Iris pigment epithelial cell (primary cell): ENCODE data around the gene LARGE2.

Experiments used
- DNase-seq: peaks from one replicate; pipeline ENCODE4 v3.0.0-alpha.2; 2011; ENCODE audit warnings: low read depth

Gene LARGE2

DNA sequence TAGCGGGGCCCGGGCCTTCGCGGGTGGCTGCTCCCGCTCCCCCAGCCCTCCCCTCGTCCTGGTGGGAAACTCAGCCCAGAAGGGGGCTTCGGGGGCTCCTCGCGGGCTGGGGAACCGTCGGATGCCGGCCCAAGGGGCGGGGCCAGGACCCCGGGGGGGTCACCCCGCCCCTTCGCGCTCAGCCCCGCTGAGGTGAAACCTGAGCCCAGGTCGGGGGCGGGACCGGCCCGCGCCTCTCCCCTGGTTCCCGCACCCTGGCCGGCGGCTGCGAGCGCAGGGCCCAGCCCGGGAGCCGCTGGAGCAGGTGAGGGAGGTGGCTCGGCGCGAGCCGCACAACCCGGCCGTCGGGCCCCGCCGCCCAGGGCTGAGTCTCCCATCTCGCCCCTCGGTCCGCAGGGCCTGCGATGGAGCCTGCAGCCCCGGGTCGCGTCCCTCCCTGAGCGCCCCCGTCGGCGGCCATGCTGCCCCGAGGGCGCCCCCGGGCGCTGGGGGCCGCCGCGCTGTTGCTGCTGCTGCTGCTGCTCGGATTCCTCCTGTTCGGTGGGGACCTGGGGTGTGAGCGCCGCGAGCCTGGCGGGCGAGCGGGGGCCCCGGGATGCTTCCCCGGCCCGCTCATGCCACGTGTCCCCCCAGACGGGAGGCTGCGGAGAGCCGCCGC lies at the start of gene LARGE2:
LARGE2 (plus strand) TSS at position 232 of the 658 bp plus-strand sequence; CDS start at position 459, 227 bp downstream.
- no peak for DNase-seq

DNA sequence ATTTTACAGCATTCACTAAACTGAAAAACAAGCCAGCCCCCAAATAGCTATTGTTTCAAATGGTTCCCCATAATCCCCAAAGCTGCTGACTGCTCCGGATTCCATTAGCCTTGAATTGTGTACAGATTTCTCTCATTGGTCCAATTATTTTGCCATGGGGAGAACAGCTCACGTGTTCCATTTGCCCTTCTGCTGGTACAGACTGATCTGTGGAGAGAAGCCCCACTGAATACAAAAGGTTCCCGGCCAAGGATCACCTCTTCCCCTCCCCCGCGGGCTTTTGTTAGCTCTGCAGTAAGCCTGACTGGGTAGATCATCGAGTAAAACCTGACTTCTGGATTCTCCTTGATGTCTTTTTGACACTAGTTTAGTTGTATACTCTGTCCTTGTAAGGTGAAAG lies 46.1 kb upstream of the LARGE2 start:
- DNase-seq, result no peak

DNA sequence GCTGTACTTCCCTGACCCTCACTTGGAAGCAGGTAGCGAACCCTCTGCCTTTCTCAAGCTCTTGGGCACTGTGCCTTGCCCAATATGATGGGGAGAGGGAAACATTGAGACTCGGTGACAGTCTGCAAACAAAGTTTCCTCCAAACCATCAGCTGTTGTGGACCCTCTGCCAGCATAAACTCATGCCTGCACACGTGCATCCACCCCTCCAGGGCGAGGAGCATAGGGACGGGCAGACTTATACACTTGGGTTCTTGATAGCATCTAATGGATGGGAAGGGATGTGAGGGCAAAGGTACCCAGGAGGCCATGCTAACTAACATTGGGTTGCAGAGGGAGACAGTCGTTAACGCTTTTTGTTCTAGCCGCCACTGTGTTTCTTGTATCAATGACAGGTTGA lies 45.2 kb upstream of the LARGE2 start:
- DNase-seq, result no peak

DNA sequence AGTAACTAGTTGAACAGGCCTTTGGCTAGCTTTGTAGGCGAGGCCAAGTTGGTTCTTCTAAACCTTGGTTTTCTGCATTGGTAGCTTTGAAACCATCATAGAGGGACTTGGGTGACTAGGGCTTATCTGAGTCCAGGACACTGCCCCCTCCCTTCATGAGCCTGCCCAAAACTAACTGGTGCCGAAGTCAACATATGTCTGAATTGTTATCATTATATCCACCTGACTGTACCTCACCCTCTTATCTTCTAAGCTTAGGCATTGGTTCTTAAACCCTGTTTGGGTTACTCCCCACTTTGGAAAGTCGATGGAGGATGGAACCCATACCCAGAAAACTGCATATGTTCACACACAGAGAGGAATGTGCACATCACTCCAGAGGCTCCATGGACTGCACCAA lies 44.6 kb upstream of the LARGE2 start:
- no peak for DNase-seq

DNA sequence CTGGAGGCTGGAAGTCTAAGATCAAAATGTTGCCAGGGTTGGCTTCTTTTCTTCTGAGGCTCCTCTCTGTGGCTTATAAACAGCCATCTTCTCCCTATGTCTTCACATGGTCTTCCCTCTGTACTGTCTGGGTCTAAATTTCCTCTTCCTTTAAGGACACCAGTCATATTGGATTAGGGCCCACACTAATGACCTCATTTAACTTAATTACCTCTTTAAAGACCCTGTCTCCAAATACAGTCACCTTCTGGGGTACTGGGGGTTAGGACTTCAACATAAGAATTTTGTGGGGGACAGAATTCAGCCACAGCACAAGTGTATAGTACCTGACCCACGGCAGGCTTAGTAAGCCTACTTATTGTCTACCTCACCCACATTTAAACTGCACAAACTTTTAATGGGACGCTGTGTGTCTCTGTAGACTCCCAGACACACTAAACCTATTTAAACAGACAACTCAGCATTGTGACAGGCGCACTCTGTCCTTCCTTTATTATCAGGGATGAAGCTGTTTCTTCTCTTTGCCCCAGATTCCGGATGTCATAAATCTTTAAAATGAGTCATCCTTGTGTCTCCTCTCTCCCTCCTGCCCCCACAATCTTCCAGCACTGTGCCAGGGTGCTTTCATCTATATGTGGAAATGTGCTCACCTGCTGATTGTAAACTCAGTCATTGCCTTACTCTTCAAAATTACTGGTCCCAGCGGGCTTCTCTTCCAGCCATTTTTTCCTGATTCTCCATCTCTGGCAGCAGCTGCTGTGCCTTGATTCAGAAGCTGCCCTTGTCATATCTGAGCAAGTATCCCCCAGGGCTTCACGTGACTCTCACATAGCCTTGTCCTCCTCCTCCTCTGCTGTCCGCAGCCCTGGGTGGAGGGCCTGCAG lies 42.4 kb upstream of the LARGE2 start:
- DNase-seq, result peak; percentile 27

DNA sequence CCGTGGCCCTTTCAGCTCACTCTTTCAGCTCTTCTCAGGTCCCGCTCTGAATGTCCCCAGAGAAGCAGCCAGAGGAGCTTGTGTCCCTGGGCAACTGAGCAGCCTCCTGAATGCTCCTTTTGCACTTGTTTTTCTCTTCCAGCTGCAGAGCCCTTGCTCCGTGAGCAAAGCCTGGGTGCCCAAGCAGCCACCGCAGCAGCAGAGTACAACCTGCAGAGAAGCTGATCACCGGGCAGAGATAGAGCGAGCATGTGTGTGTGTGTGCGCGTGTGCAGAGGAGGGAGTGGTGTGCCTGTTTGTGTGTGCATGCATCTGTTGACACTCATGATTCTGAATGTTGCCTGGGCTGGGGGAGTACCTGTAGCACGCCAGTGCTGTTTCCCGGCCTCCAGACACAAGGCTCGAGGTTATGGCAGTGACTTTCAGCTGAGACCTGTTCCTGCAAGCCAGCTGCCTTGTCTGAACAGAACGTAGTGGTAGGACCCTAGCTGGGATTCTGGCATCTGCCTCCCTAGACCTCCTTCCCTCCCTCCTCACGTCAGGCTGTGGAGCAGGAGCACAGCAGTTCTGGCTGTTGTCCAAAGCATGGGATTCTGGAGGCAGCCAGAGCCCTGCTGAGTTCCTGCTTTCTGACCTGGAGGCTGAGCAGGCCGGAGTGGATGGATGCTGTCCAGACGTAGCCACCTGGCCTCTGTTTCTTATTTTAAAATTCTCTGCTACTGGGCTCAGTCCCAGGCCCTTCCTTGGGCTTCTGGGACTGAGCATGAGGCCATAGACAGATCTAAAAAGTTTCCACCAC lies 41.5 kb upstream of the LARGE2 start:
- DNase-seq, result no peak

DNA sequence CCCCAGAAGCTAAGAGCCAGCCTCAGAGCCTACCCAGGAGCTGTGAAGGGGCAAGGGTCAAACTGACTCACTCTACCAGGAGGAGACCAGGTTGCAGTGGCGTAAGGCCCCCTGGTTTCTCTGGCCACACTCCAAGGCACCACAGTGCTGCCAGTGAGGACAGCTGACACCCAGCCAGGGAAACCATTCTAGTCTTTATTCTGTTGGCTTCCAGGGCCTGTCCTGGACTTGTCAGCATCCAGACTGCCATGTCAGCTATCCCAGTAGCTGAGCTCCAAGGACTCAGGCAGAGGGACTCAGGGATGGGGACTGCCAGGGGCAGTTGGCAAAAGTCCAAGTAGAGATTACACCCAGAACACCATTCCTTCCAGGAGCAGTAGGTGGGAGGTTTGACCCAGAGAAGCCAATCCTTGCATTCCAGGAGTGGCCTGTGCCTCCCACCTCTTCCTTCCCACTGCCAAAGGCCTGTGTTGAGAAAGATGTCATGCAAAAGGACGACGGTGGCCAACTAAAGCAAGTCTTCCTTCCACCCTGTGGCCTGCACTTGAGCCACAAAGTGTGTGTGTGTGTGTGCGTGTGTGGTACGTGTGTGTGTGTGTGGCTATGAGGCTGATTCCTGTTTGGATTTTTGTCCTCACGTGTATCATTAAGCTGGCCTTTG lies 40.6 kb upstream of the LARGE2 start:
- no peak for DNase-seq

DNA sequence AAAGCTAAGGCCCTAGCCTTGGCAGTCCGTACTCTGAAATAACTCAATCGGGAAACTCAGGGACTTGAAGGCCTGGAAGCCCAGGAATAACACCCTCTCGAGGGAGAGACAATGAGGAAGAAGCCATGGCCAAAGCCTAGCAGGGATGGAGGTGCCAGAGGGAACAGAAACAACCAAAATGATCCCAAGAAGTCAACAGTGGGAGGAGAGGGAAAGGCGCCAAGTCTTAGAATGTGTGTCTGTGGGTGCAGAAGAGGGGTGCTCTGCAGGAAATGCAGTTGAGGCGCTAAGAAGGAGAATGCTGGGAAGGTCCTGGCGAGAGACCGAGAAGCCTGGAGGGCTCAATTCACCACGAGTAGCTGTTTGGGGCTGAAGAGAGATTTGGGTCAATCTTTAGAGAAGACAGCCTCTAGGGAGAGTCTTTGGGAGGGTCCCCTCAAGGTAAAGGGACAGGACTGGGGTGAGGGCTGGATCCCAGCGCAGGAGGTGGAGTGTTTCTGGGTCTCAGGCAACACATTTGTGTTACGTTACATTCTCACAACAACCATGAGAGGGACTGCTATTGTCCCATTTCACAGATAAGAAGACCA lies 37.8 kb upstream of the LARGE2 start:
- DNase-seq, result no peak

DNA sequence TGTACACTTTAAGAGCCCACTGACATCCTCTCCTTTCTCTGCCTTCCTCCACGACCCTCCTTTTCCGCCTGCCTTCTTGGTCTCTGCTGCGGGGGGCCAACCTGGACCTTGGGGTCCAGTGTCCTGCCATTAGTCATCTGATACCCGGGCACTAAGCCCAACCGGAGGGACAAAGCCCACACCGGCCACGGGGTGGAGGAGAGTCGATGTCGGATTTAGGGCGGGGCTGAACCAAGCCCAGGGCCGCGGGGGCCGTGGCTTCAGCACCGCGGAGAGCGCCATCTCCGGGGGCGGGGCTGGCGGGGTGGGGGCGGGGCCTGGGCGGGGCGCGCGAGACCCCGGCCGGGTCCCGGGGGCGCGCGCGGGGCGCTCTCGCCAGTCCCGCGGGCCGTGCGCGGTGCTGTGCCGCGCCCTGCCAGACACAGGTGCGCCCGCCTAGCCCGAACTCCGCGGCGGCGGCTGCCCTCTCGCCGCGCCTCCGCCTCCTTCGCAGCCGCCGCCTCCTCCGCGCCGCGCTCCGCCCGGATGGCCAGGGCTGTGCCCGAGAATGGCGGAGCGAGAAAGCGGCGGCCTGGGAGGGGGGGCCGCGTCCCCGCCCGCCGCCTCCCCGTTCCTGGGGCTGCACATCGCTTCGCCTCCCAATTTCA lies 37.1 kb upstream of the LARGE2 start, which contains the start of gene MAPK8IP1:
MAPK8IP1 (plus strand) TSS at position 378 of the 647 bp plus-strand sequence; CDS start at position 548, 170 bp downstream.
- peak; percentile 18 for DNase-seq

DNA sequence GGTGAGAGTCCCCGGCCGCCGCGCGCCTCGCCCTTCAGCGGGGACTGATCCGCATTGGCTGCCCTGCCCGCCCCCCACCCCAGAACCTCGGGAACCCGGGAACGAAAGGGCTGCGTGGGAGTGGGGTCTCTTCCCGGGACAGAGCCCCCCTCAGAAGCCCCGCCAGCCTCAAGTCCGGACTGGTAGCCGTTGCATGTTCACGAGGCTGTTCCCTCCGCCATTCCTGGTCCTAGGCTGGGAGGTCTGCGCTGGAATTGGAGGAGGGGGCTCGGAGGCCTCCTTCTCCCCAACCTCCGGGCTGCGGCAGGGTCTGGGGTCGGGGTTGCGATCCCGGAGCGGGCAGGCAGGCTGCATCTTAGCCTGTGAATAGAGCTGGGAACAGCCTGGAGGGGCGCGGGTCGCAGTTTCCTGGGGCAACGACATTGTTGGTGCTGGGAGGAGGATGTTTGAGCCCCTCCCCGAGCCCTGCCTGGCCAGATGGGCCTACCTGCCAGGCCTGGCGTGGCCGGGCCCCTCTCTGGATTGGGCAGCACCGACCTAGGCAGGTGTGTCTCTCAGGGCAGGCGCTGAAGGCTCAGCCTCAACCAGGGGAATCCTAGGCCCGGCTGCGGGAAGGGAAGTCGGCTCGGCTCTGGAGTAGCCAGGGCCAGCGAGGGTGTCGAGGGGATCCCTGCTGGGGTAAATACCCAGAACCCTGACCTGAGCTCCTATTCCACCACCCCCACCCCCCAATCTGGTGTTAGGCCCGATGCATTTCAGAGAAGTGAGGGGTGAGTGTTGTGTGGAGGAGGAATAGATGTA lies 36.3 kb upstream of the LARGE2 start:
- no peak for DNase-seq

DNA sequence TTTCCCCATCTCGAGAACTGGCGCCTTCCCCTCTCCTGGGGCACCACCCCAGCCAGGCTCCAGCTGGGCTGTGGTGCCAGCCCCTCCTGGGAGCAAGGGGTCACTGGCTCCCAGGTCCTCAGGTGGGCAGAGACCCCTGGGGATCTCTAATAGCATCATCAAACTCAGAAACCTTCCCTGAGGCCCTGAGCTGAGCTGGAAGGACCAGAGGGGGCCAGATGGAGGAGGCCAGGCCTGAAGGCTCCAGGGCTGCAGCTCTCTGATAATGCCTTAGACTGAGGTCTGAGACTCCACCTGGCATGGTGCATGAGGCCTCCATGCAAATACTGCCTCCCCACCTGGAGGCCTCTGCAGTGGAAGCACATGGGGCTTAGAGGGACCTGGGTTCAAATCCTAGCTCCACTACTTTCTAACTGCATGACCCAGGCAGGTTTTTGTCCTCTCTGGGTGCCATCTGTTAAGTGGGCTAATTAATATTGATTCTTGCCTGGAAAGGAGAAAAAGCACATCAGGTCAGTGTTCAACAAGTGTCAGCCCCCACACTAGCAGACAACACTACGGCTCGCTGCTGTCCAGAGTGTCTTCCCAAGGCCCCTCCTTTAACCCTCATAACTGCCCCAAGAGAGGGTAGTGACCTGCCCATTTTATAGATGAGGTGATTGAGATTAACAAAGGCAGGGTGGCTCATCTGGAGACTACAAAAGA lies 35.5 kb upstream of the LARGE2 start:
- DNase-seq, result no peak

DNA sequence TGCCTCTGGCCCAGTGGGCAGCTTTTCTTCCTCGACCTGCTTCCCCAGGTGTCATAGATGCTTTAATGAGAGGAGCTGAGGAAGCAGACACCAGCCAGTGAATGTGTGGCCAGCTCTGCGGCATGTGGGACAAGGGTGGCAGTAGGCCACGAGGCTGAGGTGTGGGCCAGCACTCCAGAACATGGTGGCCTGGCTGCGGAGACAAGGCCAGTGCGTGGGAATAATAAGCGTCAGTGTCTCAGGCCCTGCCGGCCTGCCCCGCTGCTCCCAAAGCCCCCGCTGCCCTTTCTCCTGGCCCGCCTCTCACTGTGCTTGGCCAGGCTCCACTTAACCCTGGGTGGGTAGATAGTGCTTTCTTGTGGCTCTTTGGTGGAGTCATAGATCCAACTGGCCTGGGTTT lies 34.9 kb upstream of the LARGE2 start:
- DNase-seq, result no peak

DNA sequence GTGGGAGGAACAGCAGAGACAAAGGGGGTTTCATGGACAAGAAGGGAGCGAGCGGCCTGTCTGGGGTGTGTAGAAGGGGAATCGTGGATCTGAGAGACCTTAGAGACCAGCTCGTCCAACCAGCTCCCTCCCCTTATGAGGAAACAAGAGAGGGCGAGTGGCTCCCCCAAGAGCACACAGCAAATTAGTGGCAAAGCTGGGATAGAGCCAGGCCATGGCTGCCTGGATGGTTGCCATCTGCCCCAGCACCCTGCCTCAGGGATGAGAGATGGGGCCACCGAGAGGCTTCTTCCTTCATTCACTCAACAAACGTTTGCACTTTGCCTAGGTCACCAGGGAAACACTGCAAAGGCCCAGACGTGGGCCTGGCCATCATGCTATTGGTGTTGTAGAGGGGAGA lies 32.9 kb upstream of the LARGE2 start:
- DNase-seq, result no peak

DNA sequence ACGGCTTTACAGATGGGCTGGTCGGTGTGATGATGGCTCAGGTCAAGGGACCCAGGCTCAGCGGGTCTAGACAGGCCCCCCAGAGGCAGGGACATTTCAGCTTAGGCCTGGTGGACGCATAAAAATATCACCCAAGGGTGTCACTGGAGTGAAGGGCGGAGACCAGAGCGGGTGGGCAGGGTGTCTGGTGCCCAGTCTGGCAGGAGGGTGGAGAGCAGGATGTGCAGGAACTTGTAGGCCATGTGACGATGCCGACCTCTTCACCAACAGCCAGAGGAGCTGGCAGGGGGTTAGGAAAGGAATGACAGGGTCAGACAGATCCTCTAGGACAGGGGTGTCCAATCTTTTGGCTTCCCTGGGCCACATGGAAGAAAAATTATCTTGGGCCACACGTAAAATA lies 32.5 kb upstream of the LARGE2 start:
- no peak for DNase-seq

DNA sequence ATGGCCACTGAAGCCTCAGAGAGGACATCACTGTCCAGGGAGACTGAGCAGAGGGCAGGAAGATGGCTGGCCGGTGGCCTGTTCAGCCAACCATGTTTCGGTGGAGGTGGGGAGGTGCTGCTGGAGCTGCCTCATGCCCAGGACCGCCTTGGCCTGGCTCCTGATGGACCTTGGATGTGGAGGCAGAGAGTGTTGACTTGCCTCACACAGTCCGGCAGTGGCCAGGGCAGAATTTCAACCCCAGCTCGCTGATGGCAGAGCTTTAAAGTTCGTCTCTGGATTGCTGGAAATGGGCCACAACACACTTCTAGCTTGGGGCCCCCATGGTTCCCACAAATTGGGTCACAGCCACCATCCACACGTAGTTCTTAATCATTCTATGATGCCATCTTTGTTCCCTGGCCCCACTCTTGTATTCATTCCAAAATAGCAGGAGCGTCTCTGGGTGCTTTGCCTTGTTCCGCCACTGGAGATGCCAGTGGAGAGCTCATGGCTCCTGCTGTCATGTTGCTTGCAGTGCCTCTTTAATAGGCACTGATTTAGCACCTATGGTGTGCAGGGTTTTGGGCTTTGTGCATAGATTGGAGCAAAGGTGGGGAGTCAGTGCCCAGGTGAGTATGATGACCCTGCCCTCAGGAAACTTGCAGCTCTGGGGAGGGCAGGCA lies 31.4 kb upstream of the LARGE2 start:
- no peak for DNase-seq

DNA sequence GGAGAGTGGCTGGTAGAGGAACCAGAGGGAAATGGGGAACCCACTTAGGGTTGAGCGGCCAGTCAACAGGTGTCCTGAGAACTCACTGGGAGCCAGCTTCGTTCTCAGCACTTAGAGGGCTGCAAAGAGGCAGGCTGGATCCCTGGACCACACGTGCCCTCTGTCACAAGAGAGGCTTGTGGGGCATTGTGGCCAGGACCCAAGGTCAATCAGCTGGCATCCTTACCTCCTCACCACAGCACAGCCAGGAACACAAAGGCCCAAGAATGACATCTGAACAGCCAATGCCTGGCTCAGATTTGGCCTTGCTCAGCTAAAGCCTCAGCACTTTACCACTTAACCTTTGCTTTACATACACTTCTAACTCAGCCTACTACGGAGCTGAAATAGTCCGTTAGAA lies 29.6 kb upstream of the LARGE2 start:
- DNase-seq, result no peak

DNA sequence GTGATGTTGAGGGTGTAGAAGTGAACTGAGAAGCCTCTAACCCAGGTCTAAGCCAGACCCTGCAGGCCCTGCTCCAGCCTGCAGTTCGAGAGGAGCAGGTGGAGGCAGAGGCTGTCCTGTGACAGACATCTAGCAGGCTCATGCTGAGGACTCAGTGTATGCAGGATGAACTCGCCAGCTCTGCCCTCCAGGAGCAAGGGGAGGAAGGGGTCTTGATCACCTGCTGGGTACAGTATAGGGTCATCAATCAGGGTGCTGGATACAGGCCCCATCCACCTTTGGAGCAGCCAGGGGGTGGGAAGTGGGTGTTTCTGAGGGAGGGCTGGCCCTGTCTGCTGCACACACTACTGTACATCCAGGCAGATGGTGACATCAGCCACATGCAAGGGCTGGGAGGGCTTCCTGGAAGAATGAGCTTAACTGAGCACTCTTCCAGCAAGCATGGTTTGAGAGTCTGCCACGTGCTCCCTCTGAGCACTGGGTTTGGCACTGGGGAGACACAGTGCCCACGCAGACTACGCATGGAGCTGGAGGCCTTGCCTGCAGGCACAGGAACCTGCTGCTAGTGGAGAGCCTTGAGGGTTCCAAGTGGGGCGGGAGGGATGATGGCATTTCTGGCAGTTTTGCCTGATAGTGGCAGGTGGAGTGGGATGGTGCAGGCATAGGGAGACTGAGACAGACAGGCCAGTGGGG lies 27.8 kb upstream of the LARGE2 start:
- DNase-seq, result no peak

DNA sequence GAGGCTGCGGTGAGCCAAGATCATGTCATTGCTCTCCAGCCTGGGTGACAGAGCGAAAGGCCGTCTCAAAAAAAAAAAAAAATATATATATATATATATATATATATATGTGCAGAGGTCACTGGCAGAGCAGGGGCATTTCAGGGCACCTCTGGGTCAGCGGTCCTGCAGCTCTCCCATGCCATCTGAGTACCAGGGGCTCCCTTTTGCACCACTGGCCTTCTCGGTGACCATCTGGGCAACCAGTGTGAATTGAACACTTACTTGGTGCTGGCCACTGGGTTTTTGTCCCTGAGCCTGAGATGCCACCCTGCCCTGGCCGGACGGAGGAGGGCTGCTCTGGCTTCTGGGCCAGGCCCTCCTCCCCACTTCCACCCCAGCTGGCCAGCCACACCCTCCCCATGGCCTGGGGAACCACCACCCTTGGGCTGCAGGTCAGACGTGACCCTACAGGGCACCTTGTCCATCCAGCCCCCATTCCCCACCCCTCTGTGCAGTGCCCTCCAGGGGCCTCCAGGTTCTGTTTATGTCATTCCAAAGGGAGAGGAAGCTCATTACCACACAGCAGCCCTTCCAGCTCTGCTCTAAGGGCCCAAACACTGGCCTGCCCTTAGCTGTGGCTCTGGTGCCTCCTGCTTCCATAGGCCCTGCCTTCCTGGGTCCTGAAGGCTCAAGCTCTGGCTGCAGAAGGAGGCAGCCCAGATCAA lies 26.8 kb upstream of the LARGE2 start:
- DNase-seq, result no peak
